Left forelimb (tissue), 1 donor: ENCODE results near the gene BTNL2.
"Not testable (repeated sequence)": the region's sequence is repeated elsewhere in the genome, so short reads cannot be mapped to it uniquely, and the experiment has no call there.

Source experiments
- DNase-seq: peaks from one replicate; pipeline ENCODE4 v3.0.0-alpha.2; 2018; ENCODE audit warnings: low spot score

BTNL2 gene

GRCh38 chr6:32406857-32407256 lies at the start of gene BTNL2:
Gene BTNL2, minus strand, starts transcription at chr6:32407181. Its CDS starts 58 bp downstream, at chr6:32407123.
- no peak for DNase-seq

GRCh38 chr6:32449088-32449736 lies 42.2 kb upstream of the BTNL2 start:
- DNase-seq = no peak

GRCh38 chr6:32447932-32448331 lies 41.0 kb upstream of the BTNL2 start:
- no peak for DNase-seq

GRCh38 chr6:32445321-32445854 lies 38.4 kb upstream of the BTNL2 start:
- no peak for DNase-seq

GRCh38 chr6:32444433-32444832 lies 37.5 kb upstream of the BTNL2 start:
- no peak for DNase-seq

- no peak for DNase-seq
These were observed 36.1 kb upstream of the BTNL2 start for GRCh38 chr6:32442977-32443552.

- no peak for DNase-seq
These were observed 35.3 kb upstream of the BTNL2 start for GRCh38 chr6:32442243-32442667.

GRCh38 chr6:32439602-32440214 lies 32.7 kb upstream of the BTNL2 start, which contains the start of gene HLA-DRA:
Gene HLA-DRA, plus strand, starts transcription at chr6:32439887. Its CDS starts 64 bp downstream, at chr6:32439951.
- DNase-seq = no peak

- no peak for DNase-seq
These were observed 32.2 kb upstream of the BTNL2 start for GRCh38 chr6:32439139-32439538.

GRCh38 chr6:32436995-32437836 lies 30.2 kb upstream of the BTNL2 start:
- no peak for DNase-seq

- no peak for DNase-seq
These were observed 29.2 kb upstream of the BTNL2 start for GRCh38 chr6:32436186-32436585.

GRCh38 chr6:32433950-32434349 lies 27.0 kb upstream of the BTNL2 start:
- DNase-seq = not testable (repeated sequence)

GRCh38 chr6:32432050-32432450 lies 25.1 kb upstream of the BTNL2 start:
- no peak for DNase-seq

- DNase-seq = no peak
These were observed 24.2 kb upstream of the BTNL2 start for GRCh38 chr6:32431142-32431541.

GRCh38 chr6:32430179-32430578 lies 23.2 kb upstream of the BTNL2 start:
- DNase-seq = no peak

- no peak for DNase-seq
These were observed 21.0 kb upstream of the BTNL2 start for GRCh38 chr6:32427934-32428474.

- no peak for DNase-seq
These were observed 20.2 kb upstream of the BTNL2 start for GRCh38 chr6:32427218-32427617.

- DNase-seq = no peak
These were observed 19.4 kb upstream of the BTNL2 start for GRCh38 chr6:32426338-32426737.

GRCh38 chr6:32424589-32425300 lies 17.8 kb upstream of the BTNL2 start:
- no peak for DNase-seq

GRCh38 chr6:32416036-32416435 lies 9.1 kb upstream of the BTNL2 start:
- no peak for DNase-seq

GRCh38 chr6:32415521-32416019 lies 8.6 kb upstream of the BTNL2 start:
- peak; percentile 69 for DNase-seq
